ENCODE data around the gene SSX4B. TPM values are rescaled to one million over a fixed set of nuclear protein-coding genes. Genes with fewer than 3 reads are reported as not detected.
"Not testable (repeated sequence)": the region's sequence is repeated elsewhere in the genome, so short reads cannot be mapped to it uniquely, and the experiment has no call there.

Gene SSX4B
- total RNA-seq, 4 donors from 2014 or later: not detected

DNA sequence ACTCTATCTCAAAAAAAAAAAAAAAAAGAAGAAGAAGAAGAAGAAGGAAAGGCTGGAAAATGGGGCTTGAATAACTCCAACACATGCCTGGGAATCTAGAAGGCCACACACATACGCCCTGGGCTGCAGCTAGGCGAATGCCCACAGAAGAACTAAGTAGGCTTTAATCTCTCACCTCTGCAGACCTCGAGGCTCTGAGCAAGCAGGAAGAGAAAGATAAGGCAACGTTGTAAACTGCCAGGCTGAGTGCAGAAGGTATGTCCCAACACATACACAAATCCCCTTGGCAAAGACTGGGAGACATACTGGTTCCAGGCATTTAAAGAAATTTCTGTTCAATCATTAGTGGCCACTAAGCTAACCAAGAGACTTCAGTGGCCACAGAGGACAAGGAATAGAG, 39.9 kb upstream of the SSX4B start:
- Histone ChIP-seq H3K4me3 (no peak overlapping the region), H3K4me1 (no peaks in the 10 kb centered on the region), H3K9me3 (no peaks in the 10 kb centered on the region), H3K36me3 (no peaks in the 10 kb centered on the region), H3K27ac (no peak overlapping the region), H3K27me3 (no peaks in the 10 kb centered on the region)
- no peak for TF ChIP-seq POLR2A (IDR thresholded peaks at IDR 0.05)
- TF ChIP-seq, protein P1, sequence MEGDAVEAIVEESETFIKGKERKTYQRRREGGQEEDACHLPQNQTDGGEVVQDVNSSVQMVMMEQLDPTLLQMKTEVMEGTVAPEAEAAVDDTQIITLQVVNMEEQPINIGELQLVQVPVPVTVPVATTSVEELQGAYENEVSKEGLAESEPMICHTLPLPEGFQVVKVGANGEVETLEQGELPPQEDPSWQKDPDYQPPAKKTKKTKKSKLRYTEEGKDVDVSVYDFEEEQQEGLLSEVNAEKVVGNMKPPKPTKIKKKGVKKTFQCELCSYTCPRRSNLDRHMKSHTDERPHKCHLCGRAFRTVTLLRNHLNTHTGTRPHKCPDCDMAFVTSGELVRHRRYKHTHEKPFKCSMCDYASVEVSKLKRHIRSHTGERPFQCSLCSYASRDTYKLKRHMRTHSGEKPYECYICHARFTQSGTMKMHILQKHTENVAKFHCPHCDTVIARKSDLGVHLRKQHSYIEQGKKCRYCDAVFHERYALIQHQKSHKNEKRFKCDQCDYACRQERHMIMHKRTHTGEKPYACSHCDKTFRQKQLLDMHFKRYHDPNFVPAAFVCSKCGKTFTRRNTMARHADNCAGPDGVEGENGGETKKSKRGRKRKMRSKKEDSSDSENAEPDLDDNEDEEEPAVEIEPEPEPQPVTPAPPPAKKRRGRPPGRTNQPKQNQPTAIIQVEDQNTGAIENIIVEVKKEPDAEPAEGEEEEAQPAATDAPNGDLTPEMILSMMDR (IDR thresholded peaks at IDR 0.05): no peak
- DNase-seq: no peak

DNA sequence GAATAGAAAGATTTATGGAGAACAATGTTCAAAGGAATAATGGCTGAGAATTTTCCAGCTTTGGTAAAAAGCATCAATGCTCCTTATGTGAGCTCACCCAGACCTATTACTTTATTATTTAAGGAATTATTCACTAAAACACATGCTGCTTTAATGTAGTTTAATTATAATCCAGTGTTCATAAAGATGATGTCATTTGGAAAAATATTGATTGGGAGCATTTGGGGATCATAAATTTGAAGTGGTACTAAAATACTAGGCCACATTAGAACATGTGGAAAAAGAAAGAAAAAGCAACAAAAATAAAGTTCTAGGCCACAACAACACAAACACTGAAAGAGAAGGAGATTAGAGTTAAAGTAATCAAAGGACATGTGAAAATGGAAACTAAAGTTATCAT, 38.3 kb upstream of the SSX4B start:
- Histone ChIP-seq H3K4me1 (no peaks in the 10 kb centered on the region), H3K27ac (no peak overlapping the region), H3K4me3 (no peak overlapping the region), H3K36me3 (no peaks in the 10 kb centered on the region), H3K27me3 (no peaks in the 10 kb centered on the region), H3K9me3 (no peaks in the 10 kb centered on the region)
- no peak for DNase-seq
- no peak for TF ChIP-seq POLR2A (IDR thresholded peaks at IDR 0.05)
- TF ChIP-seq, protein P1 (IDR thresholded peaks at IDR 0.05): no peak

DNA sequence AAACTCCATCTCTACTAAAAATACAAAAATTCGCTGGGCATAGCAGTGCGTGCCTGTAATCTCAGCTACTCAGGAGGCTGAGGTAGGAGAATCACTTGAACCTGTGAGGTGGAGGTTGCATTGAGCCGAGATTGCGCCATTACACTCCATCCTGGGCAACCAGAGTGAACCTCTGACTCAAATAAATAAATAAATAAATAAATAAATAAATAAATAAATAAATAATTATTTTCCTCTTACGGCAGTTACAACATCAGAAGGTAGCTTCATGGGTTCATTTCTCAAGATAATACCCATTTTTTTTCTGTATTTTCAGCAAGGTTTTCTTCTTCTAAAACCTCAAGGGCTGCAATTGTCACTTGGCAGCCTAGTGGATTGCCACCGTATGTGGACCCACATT, 35.4 kb upstream of the SSX4B start:
- not testable (repeated sequence) for DNase-seq, H3K4me3 ChIP-seq

DNA sequence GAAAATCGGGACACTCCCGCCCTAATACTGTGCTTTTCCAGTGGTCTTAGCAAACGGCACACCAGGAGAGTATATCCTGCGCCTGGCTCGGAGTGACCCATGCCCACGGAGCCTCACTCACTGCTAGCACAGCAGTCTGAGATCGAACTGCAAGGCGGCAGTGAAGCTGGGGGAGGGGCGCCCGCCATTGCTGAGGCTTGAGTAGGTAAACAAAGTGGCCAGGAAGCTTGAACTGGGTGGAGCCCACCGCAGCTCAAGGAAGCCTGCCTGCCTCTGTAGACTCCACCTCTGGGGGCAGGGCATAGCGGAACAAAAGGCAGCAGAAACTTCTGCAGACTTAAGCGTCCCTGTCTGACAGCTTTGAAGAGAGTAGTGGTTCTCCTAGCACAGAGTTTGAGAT, 22.0 kb upstream of the SSX4B start:
- not testable (repeated sequence) for H3K27ac ChIP-seq, H3K36me3 ChIP-seq, H3K9me3 ChIP-seq, H3K27me3 ChIP-seq, H3K4me1 ChIP-seq, DNase-seq, H3K4me3 ChIP-seq

More for the DNA sequence above, 35.4 kb upstream of the SSX4B start:
- not testable (repeated sequence) for H3K4me1 ChIP-seq, H3K36me3 ChIP-seq, H3K9me3 ChIP-seq, H3K27ac ChIP-seq, H3K27me3 ChIP-seq

DNA sequence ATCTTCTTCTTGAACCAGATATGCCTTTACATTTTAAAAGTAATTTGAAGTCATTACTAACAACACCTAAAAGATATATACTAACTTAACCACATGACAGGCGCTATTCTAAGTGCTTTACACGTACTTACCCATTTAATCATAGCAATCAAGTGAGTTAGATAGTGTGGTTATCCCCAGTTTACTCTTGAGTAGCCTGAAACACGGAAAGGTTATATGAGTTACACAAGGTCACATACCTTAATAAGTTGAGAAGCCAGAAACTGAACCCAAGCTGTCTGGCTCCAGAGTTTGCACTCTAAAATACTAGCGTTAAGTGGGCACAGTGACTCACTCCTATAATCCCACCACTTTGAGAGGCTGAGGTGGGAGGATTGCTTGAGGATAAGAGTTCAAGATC, 18.4 kb upstream of the SSX4B start:
- not testable (repeated sequence) for DNase-seq, H3K9me3 ChIP-seq, H3K27me3 ChIP-seq, H3K4me3 ChIP-seq, H3K36me3 ChIP-seq, H3K4me1 ChIP-seq, H3K27ac ChIP-seq

DNA sequence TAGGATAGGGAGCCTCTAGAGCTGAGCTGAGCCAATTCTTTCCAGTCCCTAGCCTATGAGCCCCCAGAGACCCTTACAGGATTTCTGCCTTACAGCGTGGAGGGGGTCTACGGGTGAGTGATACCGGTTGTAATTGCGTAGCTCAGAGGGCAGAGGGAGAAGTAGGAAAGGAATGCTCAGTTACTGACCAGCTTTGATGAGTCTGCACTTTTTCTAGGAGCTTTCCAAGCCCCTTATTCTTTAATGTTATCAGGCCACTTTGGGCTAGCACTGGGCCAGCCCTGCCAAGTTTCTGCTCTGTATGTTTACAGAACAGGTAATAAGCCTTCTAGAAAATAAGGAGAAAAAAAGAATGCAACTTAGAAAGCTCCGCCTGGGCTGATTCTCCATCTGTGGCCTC, 17.8 kb upstream of the SSX4B start:
- not testable (repeated sequence) for H3K9me3 ChIP-seq, H3K27ac ChIP-seq, H3K27me3 ChIP-seq, DNase-seq, H3K36me3 ChIP-seq, H3K4me3 ChIP-seq, H3K4me1 ChIP-seq

DNA sequence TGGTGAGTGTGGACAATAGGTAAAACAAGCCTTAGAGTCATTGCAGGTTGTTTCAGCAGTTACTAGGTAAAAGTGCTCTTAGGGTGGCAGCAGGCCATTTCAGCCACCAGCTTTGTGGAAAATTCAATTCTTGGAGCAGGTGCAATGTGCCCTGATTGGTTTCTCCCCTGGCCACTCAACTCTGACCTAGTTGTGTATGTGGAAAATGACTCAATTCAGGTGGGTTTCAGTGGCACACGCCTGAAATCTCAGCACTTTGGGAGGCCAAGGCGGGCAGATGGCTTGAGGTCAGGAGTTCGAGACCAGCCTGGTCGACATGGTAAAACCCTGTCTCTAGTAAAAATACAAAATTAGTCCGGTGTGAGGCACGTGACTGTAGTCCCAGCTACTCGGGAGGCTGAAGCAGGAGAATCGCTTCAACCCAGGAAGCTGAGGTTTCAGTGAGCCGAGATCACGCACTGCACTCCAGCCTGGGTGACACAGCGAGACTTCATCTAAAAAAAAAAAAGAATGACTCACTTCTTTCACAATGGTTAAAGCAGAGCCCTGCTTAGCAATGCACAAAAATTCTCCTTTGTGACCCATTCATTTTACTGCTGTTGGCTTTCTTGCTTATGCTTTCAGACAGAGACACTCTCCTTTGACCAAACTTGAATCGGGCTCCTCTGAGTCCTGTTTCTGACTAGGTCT, 15.4 kb upstream of the SSX4B start:
- H3K27ac ChIP-seq, H3K9me3 ChIP-seq, DNase-seq, H3K27me3 ChIP-seq, H3K36me3 ChIP-seq, H3K4me1 ChIP-seq, H3K4me3 ChIP-seq: not testable (repeated sequence)

DNA sequence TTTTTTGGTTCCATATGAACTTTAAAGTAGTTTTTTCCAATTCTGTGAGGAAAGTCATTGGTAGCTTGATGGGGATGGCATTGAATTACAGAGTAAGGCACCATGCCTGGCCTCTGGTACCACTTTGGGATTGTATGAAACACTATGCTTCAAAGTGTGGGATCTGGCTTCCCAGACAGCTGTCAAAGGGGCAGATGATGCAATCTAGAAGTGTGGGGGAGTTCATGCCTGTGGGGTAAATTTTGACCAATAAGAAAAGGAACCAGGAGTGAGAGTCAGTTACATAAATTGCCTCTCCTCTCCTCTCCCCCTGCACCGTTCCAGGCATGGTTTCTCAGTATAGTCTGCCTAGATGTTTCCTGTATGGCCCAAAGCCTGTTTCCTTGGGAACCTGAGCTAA, 13.9 kb downstream of the SSX4B start:
- DNase-seq: not testable (repeated sequence)

DNA sequence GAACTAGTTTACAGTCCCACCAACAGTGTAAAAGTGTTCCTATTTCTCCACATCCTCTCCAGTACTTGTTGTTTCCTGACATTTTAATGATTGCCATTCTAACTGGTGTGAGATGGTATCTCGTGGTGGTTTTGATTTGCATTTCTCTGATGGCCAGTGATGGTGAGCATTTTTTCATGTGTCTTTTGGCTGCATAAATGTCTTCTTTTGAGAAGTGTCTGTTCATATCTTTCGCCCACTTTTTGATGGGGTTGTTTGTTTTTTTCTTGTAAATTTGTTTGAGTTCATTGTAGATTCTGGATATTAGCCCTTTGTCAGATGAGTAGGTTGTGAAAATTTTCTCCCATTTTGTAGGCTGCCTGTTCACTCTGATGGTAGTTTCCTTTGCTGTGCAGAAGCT, 14.8 kb downstream of the SSX4B start:
- not testable (repeated sequence) for H3K36me3 ChIP-seq, H3K9me3 ChIP-seq, DNase-seq, H3K27me3 ChIP-seq, H3K27ac ChIP-seq, H3K4me1 ChIP-seq, H3K4me3 ChIP-seq

More for the DNA sequence above, 13.9 kb downstream of the SSX4B start:
- not testable (repeated sequence) for H3K4me3 ChIP-seq, H3K9me3 ChIP-seq, H3K4me1 ChIP-seq, H3K27me3 ChIP-seq, H3K36me3 ChIP-seq, H3K27ac ChIP-seq

DNA sequence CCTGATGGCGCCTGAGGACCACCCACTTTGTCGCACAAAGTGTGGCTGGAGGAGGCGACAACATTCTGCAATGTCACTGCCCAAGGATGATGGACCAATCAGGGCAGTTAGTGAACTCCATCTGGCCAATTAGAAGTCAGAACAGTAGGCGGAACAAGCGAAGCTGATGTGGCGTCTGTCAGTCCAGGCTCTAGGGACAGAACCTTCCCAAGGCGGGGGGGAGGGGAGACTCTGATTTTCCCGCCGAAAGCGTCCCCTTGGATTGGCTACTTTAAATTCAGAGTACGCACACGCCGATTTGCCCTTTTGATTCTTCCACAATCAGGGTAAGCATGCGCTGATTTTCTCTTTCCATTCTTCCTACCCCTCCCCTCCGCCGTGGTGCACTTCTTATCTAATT, 28.5 kb downstream of the SSX4B start, which contains the start of gene SSX4:
Gene SSX4, plus strand, starts transcription at position 301 of the 400 bp plus-strand sequence. CDS start 515 bp downstream, outside the sequence.
- H3K27me3 ChIP-seq, H3K4me3 ChIP-seq, H3K9me3 ChIP-seq, DNase-seq, H3K4me1 ChIP-seq, H3K36me3 ChIP-seq, H3K27ac ChIP-seq: not testable (repeated sequence)

DNA sequence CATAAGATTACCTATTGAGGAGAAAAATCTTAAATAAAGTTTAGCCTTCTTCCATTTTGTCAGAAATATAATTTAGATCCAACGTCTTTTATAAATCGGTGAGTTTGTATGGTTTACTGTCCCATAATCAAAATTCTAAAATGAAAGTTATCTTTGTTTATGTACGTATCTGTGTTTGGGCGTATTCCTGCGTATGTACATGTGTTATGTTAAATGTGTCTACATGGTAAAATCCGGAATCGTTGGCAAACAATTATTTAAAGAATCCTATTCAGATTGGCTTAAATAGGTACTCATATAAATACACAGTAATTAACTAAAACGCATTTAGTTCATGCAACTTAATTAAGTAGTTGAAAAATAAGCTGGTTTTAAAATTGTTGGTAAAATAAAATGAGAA, 41.4 kb downstream of the SSX4B start:
- H3K36me3 ChIP-seq, H3K27ac ChIP-seq, DNase-seq, H3K9me3 ChIP-seq, H3K4me1 ChIP-seq, H3K4me3 ChIP-seq, H3K27me3 ChIP-seq: not testable (repeated sequence)

DNA sequence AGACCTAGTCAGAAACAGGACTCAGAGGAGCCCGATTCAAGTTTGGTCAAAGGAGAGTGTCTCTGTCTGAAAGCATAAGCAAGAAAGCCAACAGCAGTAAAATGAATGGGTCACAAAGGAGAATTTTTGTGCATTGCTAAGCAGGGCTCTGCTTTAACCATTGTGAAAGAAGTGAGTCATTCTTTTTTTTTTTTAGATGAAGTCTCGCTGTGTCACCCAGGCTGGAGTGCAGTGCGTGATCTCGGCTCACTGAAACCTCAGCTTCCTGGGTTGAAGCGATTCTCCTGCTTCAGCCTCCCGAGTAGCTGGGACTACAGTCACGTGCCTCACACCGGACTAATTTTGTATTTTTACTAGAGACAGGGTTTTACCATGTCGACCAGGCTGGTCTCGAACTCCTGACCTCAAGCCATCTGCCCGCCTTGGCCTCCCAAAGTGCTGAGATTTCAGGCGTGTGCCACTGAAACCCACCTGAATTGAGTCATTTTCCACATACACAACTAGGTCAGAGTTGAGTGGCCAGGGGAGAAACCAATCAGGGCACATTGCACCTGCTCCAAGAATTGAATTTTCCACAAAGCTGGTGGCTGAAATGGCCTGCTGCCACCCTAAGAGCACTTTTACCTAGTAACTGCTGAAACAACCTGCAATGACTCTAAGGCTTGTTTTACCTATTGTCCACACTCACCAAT, 43.9 kb downstream of the SSX4B start:
- not testable (repeated sequence) for H3K4me1 ChIP-seq, H3K36me3 ChIP-seq, DNase-seq, H3K4me3 ChIP-seq, H3K9me3 ChIP-seq, H3K27me3 ChIP-seq, H3K27ac ChIP-seq

DNA sequence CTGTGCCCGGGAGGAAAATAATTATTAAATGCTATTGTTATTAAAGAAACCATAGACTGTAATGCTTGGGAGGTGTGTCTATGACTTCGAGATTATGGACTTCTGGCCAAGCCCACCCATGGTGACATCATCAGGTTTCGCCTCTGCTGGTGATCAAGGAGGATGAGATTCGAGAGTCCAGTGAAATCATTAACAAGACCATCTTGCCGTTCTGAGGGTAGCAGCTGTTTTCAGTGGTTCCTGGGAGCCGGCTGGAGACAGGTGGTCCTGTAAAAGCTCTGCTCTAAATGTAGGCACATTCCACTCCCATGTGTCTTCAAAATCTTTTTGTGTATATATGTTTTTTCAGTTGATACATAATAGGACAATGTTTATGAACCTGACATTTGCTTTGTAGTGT, 52.5 kb downstream of the SSX4B start:
- not testable (repeated sequence) for H3K4me1 ChIP-seq, H3K27ac ChIP-seq, H3K9me3 ChIP-seq, H3K27me3 ChIP-seq, H3K4me3 ChIP-seq, DNase-seq, H3K36me3 ChIP-seq

Measured in Peyer's patch (tissue), 4 donors.